Effector memory CD8-positive, alpha-beta T cell (primary cell): ENCODE results near the gene HECW1.

Experiments
- ATAC-seq: fragments of 150-1000 bp; cut with Tn5 transposase; replicated peaks from 2 replicates; pipeline ENCODE4 v1.10.0; 2021; ENCODE audit warnings: mild to moderate bottlenecking, moderate library complexity
- DNase-seq, 3 experiments: peaks; one replicate each; pipeline ENCODE4 v3.0.0; 2021
- H3K27ac Mint-ChIP-seq, 2 donors: one replicate each; pipeline ENCODE4 v1.8.0; 2022; ENCODE audit warnings: mild to moderate bottlenecking in 2 of 2, mixed read lengths in 2 of 2, moderate library complexity in 2 of 2
- H3K27me3 Mint-ChIP-seq, 2 donors: one replicate each; pipeline ENCODE4 v1.8.0; 2022; ENCODE audit warnings: mixed read lengths in 2 of 2
- H3K36me3 Mint-ChIP-seq: one replicate; pipeline ENCODE4 v1.8.0; 2022; ENCODE audit warnings: mild to moderate bottlenecking, moderate library complexity, mixed read lengths; ENCODE audit not compliant: insufficient read depth
- H3K4me1 Mint-ChIP-seq, 2 donors: one replicate each; pipeline ENCODE4 v1.8.0; 2022; ENCODE audit warnings: low read depth in 2 of 2, mixed read lengths in 2 of 2
- H3K4me3 Mint-ChIP-seq, 2 donors: one replicate each; pipeline ENCODE4 v1.8.0; 2022; ENCODE audit warnings: mild to moderate bottlenecking in 2 of 2, mixed read lengths in 2 of 2, moderate library complexity in 2 of 2
- H3K9me3 Mint-ChIP-seq, 2 donors: one replicate each; pipeline ENCODE4 v1.8.0; 2022; ENCODE audit warnings: mixed read lengths in 2 of 2

HECW1 gene

GRCh38 chr7:43450894-43451293, 338.4 kb downstream of the HECW1 start:
- Mint-ChIP-seq H3K27me3 (peaks cover 9 to 18% of the 10 kb centered on the region in 2 donors), H3K9me3 (no peaks in the 10 kb centered on the region), H3K4me1 (peaks cover 0 to 7% of the 10 kb centered on the region in 2 donors), H3K27ac (no peak overlapping the region), H3K4me3 (no peak overlapping the region), H3K36me3 (no peaks in the 10 kb centered on the region)
- ATAC-seq (no peak), DNase-seq (no peak)

- Mint-ChIP-seq H3K27ac (peak overlapping the region in 1 of 2 donors; percentile 60), H3K4me3 (no peak overlapping the region), H3K27me3 (peaks cover 4 to 16% of the 10 kb centered on the region in 2 donors), H3K9me3 (no peaks in the 10 kb centered on the region), H3K4me1 (peaks cover 0 to 7% of the 10 kb centered on the region in 2 donors), H3K36me3 (no peaks in the 10 kb centered on the region)
- no peak for DNase-seq
- ATAC-seq = peak; percentile 50
These were observed 342.6 kb downstream of the HECW1 start for GRCh38 chr7:43454936-43455518.

- Mint-ChIP-seq H3K36me3 (no peaks in the 10 kb centered on the region), H3K4me1 (peaks cover 0 to 7% of the 10 kb centered on the region in 2 donors), H3K9me3 (no peaks in the 10 kb centered on the region), H3K27ac (no peak overlapping the region), H3K27me3 (peaks cover 0 to 23% of the 10 kb centered on the region in 2 donors), H3K4me3 (no peak overlapping the region)
- ATAC-seq (no peak), DNase-seq (no peak)
These were observed 343.8 kb downstream of the HECW1 start for GRCh38 chr7:43456200-43456599.

- no peaks in the 10 kb centered on the region for H3K9me3 Mint-ChIP-seq
- H3K4me3 Mint-ChIP-seq = no peak overlapping the region
- H3K4me1 Mint-ChIP-seq = peaks cover 0 to 7% of the 10 kb centered on the region in 2 donors
- H3K36me3 Mint-ChIP-seq = no peaks in the 10 kb centered on the region
- DNase-seq = no peak
- peaks cover 0 to 36% of the 10 kb centered on the region in 2 donors for H3K27me3 Mint-ChIP-seq
- no peak for ATAC-seq
- no peak overlapping the region for H3K27ac Mint-ChIP-seq
These were observed 346.0 kb downstream of the HECW1 start for GRCh38 chr7:43458330-43459018.

GRCh38 chr7:43459019-43459337, 346.5 kb downstream of the HECW1 start:
- Mint-ChIP-seq H3K36me3 (no peaks in the 10 kb centered on the region), H3K9me3 (no peaks in the 10 kb centered on the region), H3K4me1 (peaks cover 0 to 7% of the 10 kb centered on the region in 2 donors), H3K27me3 (peaks cover 0 to 41% of the 10 kb centered on the region in 2 donors), H3K27ac (no peak overlapping the region), H3K4me3 (no peak overlapping the region)
- ATAC-seq = no peak
- DNase-seq = no peak

- peaks cover 1 to 4% of the 10 kb centered on the region in 2 donors for H3K4me1 Mint-ChIP-seq
- H3K36me3 Mint-ChIP-seq = no peaks in the 10 kb centered on the region
- no peak overlapping the region for H3K27ac Mint-ChIP-seq
- no peak for ATAC-seq
- DNase-seq = no peak
- H3K27me3 Mint-ChIP-seq = peaks cover 0 to 43% of the 10 kb centered on the region in 2 donors
- H3K9me3 Mint-ChIP-seq = no peaks in the 10 kb centered on the region
- H3K4me3 Mint-ChIP-seq = no peak overlapping the region
These were observed 348.4 kb downstream of the HECW1 start for GRCh38 chr7:43460733-43461348.

- Mint-ChIP-seq H3K4me3 (no peak overlapping the region), H3K9me3 (no peaks in the 10 kb centered on the region), H3K36me3 (no peaks in the 10 kb centered on the region), H3K27ac (no peak overlapping the region), H3K4me1 (peaks cover 1 to 6% of the 10 kb centered on the region in 2 donors), H3K27me3 (peaks cover 0 to 43% of the 10 kb centered on the region in 2 donors)
- ATAC-seq = no peak
- DNase-seq = no peak
These were observed 349.0 kb downstream of the HECW1 start for GRCh38 chr7:43461349-43462024.

GRCh38 chr7:43462836-43463235, 350.4 kb downstream of the HECW1 start:
- H3K27me3 Mint-ChIP-seq = peaks cover 0 to 55% of the 10 kb centered on the region in 2 donors
- H3K36me3 Mint-ChIP-seq = no peaks in the 10 kb centered on the region
- no peak overlapping the region for H3K4me3 Mint-ChIP-seq
- no peak overlapping the region for H3K27ac Mint-ChIP-seq
- H3K9me3 Mint-ChIP-seq = no peaks in the 10 kb centered on the region
- H3K4me1 Mint-ChIP-seq = peaks cover 1 to 6% of the 10 kb centered on the region in 2 donors
- no peak for ATAC-seq
- no peak for DNase-seq

- ATAC-seq = no peak
- Mint-ChIP-seq H3K4me1 (peaks cover 1 to 6% of the 10 kb centered on the region in 2 donors), H3K36me3 (no peaks in the 10 kb centered on the region), H3K4me3 (no peak overlapping the region), H3K9me3 (no peaks in the 10 kb centered on the region), H3K27me3 (peaks cover 0 to 61% of the 10 kb centered on the region in 2 donors), H3K27ac (no peak overlapping the region)
- DNase-seq = no peak
These were observed 351.0 kb downstream of the HECW1 start for GRCh38 chr7:43463401-43463980.

GRCh38 chr7:43465581-43466554, 353.4 kb downstream of the HECW1 start:
- no peak for DNase-seq
- peaks cover 0 to 56% of the 10 kb centered on the region in 2 donors for H3K27me3 Mint-ChIP-seq

GRCh38 chr7:43467406-43467805, 355.0 kb downstream of the HECW1 start:
- Mint-ChIP-seq H3K4me1 (peaks cover 1 to 6% of the 10 kb centered on the region in 2 donors), H3K36me3 (no peaks in the 10 kb centered on the region), H3K4me3 (no peak overlapping the region), H3K27me3 (peaks cover 0 to 43% of the 10 kb centered on the region in 2 donors), H3K9me3 (no peaks in the 10 kb centered on the region), H3K27ac (no peak overlapping the region)
- ATAC-seq (no peak), DNase-seq (no peak)

More at GRCh38 chr7:43465581-43466554, 353.4 kb downstream of the HECW1 start:
- Mint-ChIP-seq H3K9me3 (no peaks in the 10 kb centered on the region), H3K36me3 (no peaks in the 10 kb centered on the region), H3K4me1 (peaks cover 1 to 6% of the 10 kb centered on the region in 2 donors), H3K27ac (no peak overlapping the region), H3K4me3 (no peak overlapping the region)
- no peak for ATAC-seq

GRCh38 chr7:43467846-43468245, 355.4 kb downstream of the HECW1 start:
- no peak overlapping the region for H3K27ac Mint-ChIP-seq
- no peak for ATAC-seq
- peaks cover 0 to 39% of the 10 kb centered on the region in 2 donors for H3K27me3 Mint-ChIP-seq

More at GRCh38 chr7:43467846-43468245, 355.4 kb downstream of the HECW1 start:
- H3K4me3 Mint-ChIP-seq = no peak overlapping the region
- H3K4me1 Mint-ChIP-seq = peaks cover 1 to 6% of the 10 kb centered on the region in 2 donors
- no peak for DNase-seq
- H3K36me3 Mint-ChIP-seq = no peaks in the 10 kb centered on the region
- H3K9me3 Mint-ChIP-seq = no peaks in the 10 kb centered on the region
